HG03064 (cell line): Measurements from ENCODE around the gene FOXL3.
"Not testable (repeated sequence)": the region's sequence is repeated elsewhere in the genome, so short reads cannot be mapped to it uniquely, and the experiment has no call there.

Source experiments
- ATAC-seq: cut with Tn5 transposase; IDR thresholded peaks from one replicate; pipeline ENCODE4 v1.9.1; 2021; ENCODE audit warnings: low read depth; ENCODE audit not compliant: unreplicated experiment

Gene FOXL3

GRCh38 chr7:285731-286130 lies 4.2 kb upstream of the FOXL3 start:
- ATAC-seq = no peak

GRCh38 chr7:286266-286665 lies 3.7 kb upstream of the FOXL3 start:
- ATAC-seq = no peak

- ATAC-seq = no peak
These were observed 1.3 kb upstream of the FOXL3 start for GRCh38 chr7:288671-289101.

- no peak for ATAC-seq
These were observed 688 bp upstream of the FOXL3 start for GRCh38 chr7:289209-289755.

- ATAC-seq = no peak
These were observed 793 bp downstream of the FOXL3 start for GRCh38 chr7:290554-291372.

- no peak for ATAC-seq
These were observed 1.6 kb downstream of the FOXL3 start for GRCh38 chr7:291373-292092.

GRCh38 chr7:292226-292625 lies 2.3 kb downstream of the FOXL3 start:
- ATAC-seq = no peak

- ATAC-seq = no peak
These were observed 2.9 kb downstream of the FOXL3 start for GRCh38 chr7:292826-293225.

- ATAC-seq = no peak
These were observed 3.9 kb downstream of the FOXL3 start for GRCh38 chr7:293681-294439.

- no peak for ATAC-seq
These were observed 4.6 kb downstream of the FOXL3 start for GRCh38 chr7:294440-295154.

- ATAC-seq = no peak
These were observed 5.5 kb downstream of the FOXL3 start for GRCh38 chr7:295155-296154.

- no peak for ATAC-seq
These were observed 6.5 kb downstream of the FOXL3 start for GRCh38 chr7:296373-296945.

- ATAC-seq = not testable (repeated sequence)
These were observed 7.2 kb downstream of the FOXL3 start for GRCh38 chr7:297141-297540.

GRCh38 chr7:297611-298374 lies 7.8 kb downstream of the FOXL3 start:
- no peak for ATAC-seq

- no peak for ATAC-seq
These were observed 8.4 kb downstream of the FOXL3 start for GRCh38 chr7:298375-298702.

- ATAC-seq = no peak
These were observed 8.8 kb downstream of the FOXL3 start for GRCh38 chr7:298743-299142.

- no peak for ATAC-seq
These were observed 9.2 kb downstream of the FOXL3 start for GRCh38 chr7:299169-299568.

- ATAC-seq = no peak
These were observed 9.7 kb downstream of the FOXL3 start for GRCh38 chr7:299628-300027.
